Hepatocyte (in vitro differentiated cells): ENCODE results near the gene CHORDC1.

ENCODE experiments used
- CTCF ChIP-seq: fragments of 200-600 bp; sonication (generic); IDR thresholded peaks from 2 replicates; pipeline ENCODE4 v1.5.1; 2016; ENCODE audit warnings: antibody characterized with exemption, mild to moderate bottlenecking; ENCODE audit not compliant: poor library complexity
- EZH2 ChIP-seq: fragments of 200-600 bp; sonication (generic); IDR thresholded peaks from 2 replicates; pipeline ENCODE4 v1.6.1; 2016; ENCODE audit warnings: antibody characterized with exemption, mild to moderate bottlenecking, borderline replicate concordance
- EZH2phosphoT487 ChIP-seq: fragments of 200-600 bp; sonication (generic); IDR thresholded peaks from one replicate; pipeline ENCODE4 v1.6.1; 2018; ENCODE audit warnings: antibody characterized with exemption, mild to moderate bottlenecking, low read depth, moderate library complexity; ENCODE audit not compliant: unreplicated experiment, severe bottlenecking

- TF ChIP-seq CTCF (no peak), EZH2 (no peak), EZH2phosphoT487 (no peak)
These were observed 46.8 kb downstream of the CHORDC1 start for GRCh38 chr11:90176069-90176468.
